ENCODE data around the gene PRTFDC1.

DNA sequence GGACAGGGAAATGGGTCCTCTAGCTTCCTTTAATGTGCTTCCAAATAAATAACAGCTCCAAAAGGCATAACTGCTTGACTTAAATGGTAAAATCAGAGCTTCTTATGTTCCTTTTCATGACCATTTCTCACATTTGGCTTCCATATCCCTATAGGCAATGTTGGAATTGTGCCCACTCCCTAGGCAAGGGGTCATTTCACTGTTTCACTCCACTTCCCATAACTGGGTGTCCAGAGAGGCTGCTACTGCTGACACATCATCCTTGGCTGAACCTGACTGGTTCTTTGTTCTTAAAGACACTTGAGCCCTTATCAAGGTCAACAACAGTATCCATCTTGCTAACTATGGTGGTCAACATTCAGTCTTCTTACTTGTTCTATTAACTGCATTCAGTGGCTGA lies 37.1 kb downstream of the PRTFDC1 start:
- no peak for TF ChIP-seq POLR2A (IDR thresholded peaks at IDR 0.05; ENCODE audit: low read depth, low read length)
- TF ChIP-seq POLR2AphosphoS5 (IDR thresholded peaks at IDR 0.05; ENCODE audit: low read depth, low read length) = no peak
